ENCODE data around the gene ADAR.

ADAR gene

DNA sequence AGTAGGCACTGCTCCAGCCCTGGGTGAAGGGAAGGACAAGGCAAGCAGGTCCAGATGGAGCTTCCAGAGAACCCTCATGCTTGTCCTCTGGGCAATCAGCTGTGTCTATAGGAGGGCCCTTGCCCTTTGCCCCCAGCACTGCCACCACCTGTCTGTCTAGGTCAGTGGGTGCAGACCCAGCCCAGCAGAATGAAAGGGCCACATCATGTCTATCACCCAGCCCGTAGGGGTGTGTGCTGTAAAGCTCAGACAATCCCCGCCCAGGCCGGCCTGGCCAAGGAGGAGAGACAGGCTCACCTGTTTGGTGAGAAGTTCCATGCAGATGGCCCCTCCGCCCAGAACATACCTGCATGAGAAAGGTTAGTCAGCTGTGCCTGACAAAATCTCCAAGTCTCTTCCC is 56.5 kb downstream of the ADAR start:
- DNase-seq (ENCODE audit: insufficient read length, low spot score) (no peak), FAIRE-seq (no peak)
- TF ChIP-seq, protein P1, sequence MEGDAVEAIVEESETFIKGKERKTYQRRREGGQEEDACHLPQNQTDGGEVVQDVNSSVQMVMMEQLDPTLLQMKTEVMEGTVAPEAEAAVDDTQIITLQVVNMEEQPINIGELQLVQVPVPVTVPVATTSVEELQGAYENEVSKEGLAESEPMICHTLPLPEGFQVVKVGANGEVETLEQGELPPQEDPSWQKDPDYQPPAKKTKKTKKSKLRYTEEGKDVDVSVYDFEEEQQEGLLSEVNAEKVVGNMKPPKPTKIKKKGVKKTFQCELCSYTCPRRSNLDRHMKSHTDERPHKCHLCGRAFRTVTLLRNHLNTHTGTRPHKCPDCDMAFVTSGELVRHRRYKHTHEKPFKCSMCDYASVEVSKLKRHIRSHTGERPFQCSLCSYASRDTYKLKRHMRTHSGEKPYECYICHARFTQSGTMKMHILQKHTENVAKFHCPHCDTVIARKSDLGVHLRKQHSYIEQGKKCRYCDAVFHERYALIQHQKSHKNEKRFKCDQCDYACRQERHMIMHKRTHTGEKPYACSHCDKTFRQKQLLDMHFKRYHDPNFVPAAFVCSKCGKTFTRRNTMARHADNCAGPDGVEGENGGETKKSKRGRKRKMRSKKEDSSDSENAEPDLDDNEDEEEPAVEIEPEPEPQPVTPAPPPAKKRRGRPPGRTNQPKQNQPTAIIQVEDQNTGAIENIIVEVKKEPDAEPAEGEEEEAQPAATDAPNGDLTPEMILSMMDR (IDR thresholded peaks at IDR 0.05; ENCODE audit: insufficient read depth, missing control alignments) = no peak

DNA sequence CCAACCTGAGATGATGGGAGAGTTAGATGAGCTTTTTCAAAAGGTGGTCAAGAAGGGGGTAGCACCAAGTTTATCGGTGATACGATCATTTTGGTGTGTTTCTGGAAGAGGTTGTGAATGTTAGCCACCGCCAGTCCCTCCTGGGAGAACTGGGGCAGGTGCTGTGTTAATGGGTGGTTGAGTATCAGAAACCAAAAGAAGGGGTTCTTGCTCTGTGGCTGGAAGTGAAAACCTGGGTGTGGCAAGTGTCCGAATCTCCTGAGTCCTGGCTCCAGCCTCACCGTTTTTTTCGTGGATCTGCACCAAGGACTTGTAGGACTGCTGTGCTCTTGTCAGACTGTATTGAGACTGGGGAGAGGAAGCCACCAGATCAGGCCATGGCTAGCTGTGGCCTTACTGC is 57.3 kb downstream of the ADAR start:
- DNase-seq (ENCODE audit: insufficient read length, low spot score) (no peak), FAIRE-seq (no peak)
- TF ChIP-seq, protein P1 (IDR thresholded peaks at IDR 0.05; ENCODE audit: insufficient read depth, missing control alignments) = no peak

DNA sequence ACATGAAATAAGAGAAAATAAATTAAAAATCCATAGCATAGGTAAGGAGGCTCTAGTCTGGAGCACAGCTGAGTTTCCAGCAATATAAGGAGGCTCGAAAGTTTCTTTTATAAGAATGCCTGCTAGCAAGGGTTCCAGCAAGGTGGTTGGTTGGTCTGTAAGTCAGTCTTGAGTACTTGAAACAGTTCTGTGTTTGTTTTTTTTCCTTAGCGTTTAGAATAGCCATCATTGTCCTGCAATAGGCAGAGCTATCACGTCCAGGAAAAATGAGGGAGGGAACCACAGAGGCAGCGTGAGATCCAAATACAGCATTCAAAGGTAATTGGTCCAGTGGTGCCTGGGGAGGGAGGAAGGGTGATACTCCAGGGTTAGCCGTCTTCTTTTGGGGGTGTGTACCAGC is 57.9 kb downstream of the ADAR start:
- DNase-seq (ENCODE audit: insufficient read length, low spot score) (no peak), FAIRE-seq (no peak)
- TF ChIP-seq, protein P1 (IDR thresholded peaks at IDR 0.05; ENCODE audit: insufficient read depth, missing control alignments) = no peak

- FAIRE-seq = no peak
These were observed 58.7 kb downstream of the ADAR start for GRCh38 chr1:154549202-154549770.

DNA sequence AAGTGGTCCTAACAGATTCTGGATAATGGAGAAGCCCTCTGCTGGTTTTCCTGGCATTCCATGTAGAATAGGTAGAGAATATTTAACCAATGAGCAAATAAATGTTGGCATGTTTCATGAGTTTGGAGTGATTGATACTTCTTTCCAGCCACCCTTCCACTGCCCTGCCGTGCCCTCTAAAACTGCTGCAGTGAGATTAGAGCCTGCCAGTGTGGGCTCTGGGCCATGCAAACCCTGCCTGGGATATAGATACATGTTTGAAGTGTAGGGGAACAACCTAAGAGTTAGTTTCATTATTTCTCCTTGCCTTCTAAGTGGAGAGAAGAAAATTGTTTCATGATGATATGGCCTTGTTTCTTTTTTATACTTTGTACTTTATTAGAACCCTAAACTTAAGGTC is 60.0 kb downstream of the ADAR start:
- no peak for DNase-seq (ENCODE audit: insufficient read length, low spot score)
- FAIRE-seq = no peak
- TF ChIP-seq, protein P1 (IDR thresholded peaks at IDR 0.05; ENCODE audit: insufficient read depth, missing control alignments) = no peak

More at GRCh38 chr1:154549202-154549770, 58.7 kb downstream of the ADAR start:
- DNase-seq (ENCODE audit: insufficient read length, low spot score) = no peak
- TF ChIP-seq, protein P1 (IDR thresholded peaks at IDR 0.05; ENCODE audit: insufficient read depth, missing control alignments) = no peak

DNA sequence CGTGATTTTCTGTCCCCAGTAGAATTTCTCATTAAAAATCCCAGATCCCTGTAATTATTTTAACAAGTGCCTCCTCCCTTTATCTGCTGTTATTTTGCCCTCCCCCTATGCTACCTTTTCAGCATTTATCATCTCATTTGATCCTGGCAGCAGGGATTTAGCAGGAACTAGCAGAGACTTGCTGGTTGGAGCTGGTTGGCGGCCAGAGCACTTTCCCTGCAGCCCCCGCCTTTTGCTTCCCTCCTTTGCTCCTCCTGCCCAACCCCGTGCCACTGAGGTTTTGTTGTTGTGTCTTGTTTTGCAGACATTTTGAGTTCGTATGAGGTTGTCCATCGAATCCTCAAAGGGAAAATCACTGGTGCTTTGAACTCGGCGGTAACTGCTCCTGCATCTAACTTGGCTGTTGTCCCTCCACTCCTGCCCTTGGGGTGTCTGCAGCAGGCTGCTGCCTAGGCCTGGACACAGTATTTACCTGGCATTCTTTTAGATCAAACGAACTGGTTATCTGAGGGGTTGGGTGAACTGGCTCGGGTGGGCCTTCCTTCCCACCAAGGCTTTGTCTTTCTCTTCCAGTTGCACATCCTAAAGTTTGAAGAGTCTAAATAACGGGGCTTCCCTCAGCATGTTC is 60.8 kb downstream of the ADAR start:
- FAIRE-seq (no peak), DNase-seq (ENCODE audit: insufficient read length, low spot score) (no peak)
- TF ChIP-seq, protein P1 (IDR thresholded peaks at IDR 0.05; ENCODE audit: insufficient read depth, missing control alignments) = no peak
